Measurements from ENCODE around the gene BTBD9.

DNA sequence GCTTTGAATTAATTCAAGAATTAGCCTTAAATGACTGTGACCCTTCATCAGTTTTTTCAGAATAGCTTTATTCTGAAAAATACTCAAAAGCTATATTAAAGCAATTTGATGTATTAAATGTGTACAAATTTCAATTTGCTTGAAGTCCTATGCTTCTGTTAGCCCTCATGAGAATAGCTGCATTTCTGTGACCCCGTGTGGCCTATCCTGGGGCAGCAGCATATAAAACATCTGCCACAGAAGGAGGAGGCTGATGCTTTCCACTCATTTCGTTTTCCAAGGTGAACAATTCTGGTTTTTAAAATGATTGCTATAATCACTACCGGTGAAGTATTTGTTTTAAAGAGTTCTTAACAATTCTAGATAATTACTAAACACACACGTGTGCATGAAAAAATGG, 360.3 kb downstream of the BTBD9 start:
- no peak for TF ChIP-seq EZH2 (IDR thresholded peaks at IDR 0.05; ENCODE audit: insufficient read depth, low read length)
- TF ChIP-seq, protein P1, sequence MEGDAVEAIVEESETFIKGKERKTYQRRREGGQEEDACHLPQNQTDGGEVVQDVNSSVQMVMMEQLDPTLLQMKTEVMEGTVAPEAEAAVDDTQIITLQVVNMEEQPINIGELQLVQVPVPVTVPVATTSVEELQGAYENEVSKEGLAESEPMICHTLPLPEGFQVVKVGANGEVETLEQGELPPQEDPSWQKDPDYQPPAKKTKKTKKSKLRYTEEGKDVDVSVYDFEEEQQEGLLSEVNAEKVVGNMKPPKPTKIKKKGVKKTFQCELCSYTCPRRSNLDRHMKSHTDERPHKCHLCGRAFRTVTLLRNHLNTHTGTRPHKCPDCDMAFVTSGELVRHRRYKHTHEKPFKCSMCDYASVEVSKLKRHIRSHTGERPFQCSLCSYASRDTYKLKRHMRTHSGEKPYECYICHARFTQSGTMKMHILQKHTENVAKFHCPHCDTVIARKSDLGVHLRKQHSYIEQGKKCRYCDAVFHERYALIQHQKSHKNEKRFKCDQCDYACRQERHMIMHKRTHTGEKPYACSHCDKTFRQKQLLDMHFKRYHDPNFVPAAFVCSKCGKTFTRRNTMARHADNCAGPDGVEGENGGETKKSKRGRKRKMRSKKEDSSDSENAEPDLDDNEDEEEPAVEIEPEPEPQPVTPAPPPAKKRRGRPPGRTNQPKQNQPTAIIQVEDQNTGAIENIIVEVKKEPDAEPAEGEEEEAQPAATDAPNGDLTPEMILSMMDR (IDR thresholded peaks at IDR 0.05; ENCODE audit: insufficient read depth, low read depth, low read length), result no peak
